GM21576 (cell line): ENCODE measurements around the gene TSPY9.
"Not testable (repeated sequence)": the region's sequence is repeated elsewhere in the genome, so short reads cannot be mapped to it uniquely, and the experiment has no call there.

Experiments used
- ATAC-seq: cut with Tn5 transposase; IDR thresholded peaks from one replicate; pipeline ENCODE4 v1.9.1; 2021; ENCODE audit warnings: mild to moderate bottlenecking, moderate library complexity; ENCODE audit not compliant: unreplicated experiment

Gene TSPY9

GRCh38 chrY:9486967-9487366, at the start of gene TSPY9:
Gene TSPY9, plus strand, starts transcription at chrY:9487267. Its CDS starts 46 bp downstream, at chrY:9487313.
- ATAC-seq = not testable (repeated sequence)

- ATAC-seq = not testable (repeated sequence)
Observed at GRCh38 chrY:9466655-9467054, 20.4 kb upstream of the TSPY9 start, which contains the start of gene TSPY1. Gene TSPY1, plus strand, starts transcription at chrY:9466955. Its CDS starts 46 bp downstream, at chrY:9467001.

GRCh38 chrY:9504396-9504795, 17.3 kb downstream of the TSPY9 start:
- not testable (repeated sequence) for ATAC-seq

- not testable (repeated sequence) for ATAC-seq
Observed at GRCh38 chrY:9516287-9516686, 29.2 kb downstream of the TSPY9 start.

- not testable (repeated sequence) for ATAC-seq
Observed at GRCh38 chrY:9527580-9527979, 40.5 kb downstream of the TSPY9 start, which contains the start of gene TSPY10. Gene TSPY10, plus strand, starts transcription at chrY:9527880. Its CDS starts 46 bp downstream, at chrY:9527926.
